OCI-LY1 (cell line): ENCODE data around the gene GADD45A.

Source experiments
- CTCF ChIP-seq: fragments of 200-600 bp; sonication (generic), shearing (Covaris generic); IDR thresholded peaks from 2 replicates; pipeline ENCODE4 v1.5.1; 2017; ENCODE audit warnings: mild to moderate bottlenecking, antibody characterized with exemption, low read length, moderate library complexity, mixed read lengths
- EZH2 ChIP-seq: fragments of 200-600 bp; sonication (generic), shearing (Covaris generic); IDR thresholded peaks from 2 replicates; pipeline ENCODE4 v1.8.0; 2017; ENCODE audit warnings: borderline replicate concordance, mixed run types, mild to moderate bottlenecking, antibody characterized with exemption, low read length, moderate library complexity, mixed read lengths

GRCh38 chr1:67736750-67737149 lies 51.7 kb downstream of the GADD45A start:
- no peak for TF ChIP-seq EZH2
- TF ChIP-seq CTCF: no peak
